ENCODE data around the gene CDH4.

DNA sequence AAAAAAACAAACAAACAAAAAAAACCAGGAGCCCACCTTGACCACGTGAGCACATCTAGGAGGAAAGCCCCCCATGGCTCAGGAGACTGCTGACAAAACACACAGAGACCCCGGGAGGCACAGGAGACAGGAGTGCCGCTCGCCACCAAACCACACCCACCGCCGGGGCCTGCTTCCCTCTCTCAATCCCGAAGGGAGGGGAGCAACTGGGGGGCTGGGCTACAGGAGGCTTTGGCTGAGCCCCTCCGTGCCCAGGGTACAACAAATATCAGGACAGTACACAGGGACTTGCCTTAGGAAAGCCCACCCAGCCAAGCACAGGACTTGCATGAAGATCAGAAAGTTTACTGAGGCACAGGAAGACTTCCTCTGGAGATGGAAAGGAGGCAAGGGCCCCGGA, 711.1 kb downstream of the CDH4 start:
- TF ChIP-seq, protein P1, sequence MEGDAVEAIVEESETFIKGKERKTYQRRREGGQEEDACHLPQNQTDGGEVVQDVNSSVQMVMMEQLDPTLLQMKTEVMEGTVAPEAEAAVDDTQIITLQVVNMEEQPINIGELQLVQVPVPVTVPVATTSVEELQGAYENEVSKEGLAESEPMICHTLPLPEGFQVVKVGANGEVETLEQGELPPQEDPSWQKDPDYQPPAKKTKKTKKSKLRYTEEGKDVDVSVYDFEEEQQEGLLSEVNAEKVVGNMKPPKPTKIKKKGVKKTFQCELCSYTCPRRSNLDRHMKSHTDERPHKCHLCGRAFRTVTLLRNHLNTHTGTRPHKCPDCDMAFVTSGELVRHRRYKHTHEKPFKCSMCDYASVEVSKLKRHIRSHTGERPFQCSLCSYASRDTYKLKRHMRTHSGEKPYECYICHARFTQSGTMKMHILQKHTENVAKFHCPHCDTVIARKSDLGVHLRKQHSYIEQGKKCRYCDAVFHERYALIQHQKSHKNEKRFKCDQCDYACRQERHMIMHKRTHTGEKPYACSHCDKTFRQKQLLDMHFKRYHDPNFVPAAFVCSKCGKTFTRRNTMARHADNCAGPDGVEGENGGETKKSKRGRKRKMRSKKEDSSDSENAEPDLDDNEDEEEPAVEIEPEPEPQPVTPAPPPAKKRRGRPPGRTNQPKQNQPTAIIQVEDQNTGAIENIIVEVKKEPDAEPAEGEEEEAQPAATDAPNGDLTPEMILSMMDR (optimal IDR thresholded peaks at IDR 0.05 in 1 of 3, IDR thresholded peaks at IDR 0.05 in 1 of 3, conservative IDR thresholded peaks at IDR 0.05 in 1 of 3; ENCODE audit: extremely low read depth in 1 of 3, insufficient read depth in 2 of 3, low read length in 3 of 3), result no peak
- no peak for TF ChIP-seq EZH2 (IDR thresholded peaks at IDR 0.05; ENCODE audit: low read length)

All from keratinocyte (primary cell).